Astrocyte of the cerebellum (primary cell): ENCODE data around the gene NCAM1.

Experiments
- DNase-seq: peaks from one replicate; pipeline ENCODE4 v3.0.0-alpha.2; 2011; ENCODE audit warnings: low read depth
- H3K4me3 ChIP-seq: 2 replicates; pipeline ENCODE4 v1.5.1; 2011; ENCODE audit warnings: mild to moderate bottlenecking, low read depth, low read length, moderate library complexity
- in situ Hi-C: cut with HindIII; loops from 2 replicates; pipeline ENCODE4 v1.10.0; 2017; ENCODE audit warnings: low sequenced_read_pairs
- TF ChIP-seq, protein P1 (sequence below): IDR thresholded peaks from 2 replicates; pipeline ENCODE4 v1.5.1; 2012; ENCODE audit warnings: low read length, low read depth, moderate library complexity, mild to moderate bottlenecking; ENCODE audit errors: missing control alignments

NCAM1 gene

DNA sequence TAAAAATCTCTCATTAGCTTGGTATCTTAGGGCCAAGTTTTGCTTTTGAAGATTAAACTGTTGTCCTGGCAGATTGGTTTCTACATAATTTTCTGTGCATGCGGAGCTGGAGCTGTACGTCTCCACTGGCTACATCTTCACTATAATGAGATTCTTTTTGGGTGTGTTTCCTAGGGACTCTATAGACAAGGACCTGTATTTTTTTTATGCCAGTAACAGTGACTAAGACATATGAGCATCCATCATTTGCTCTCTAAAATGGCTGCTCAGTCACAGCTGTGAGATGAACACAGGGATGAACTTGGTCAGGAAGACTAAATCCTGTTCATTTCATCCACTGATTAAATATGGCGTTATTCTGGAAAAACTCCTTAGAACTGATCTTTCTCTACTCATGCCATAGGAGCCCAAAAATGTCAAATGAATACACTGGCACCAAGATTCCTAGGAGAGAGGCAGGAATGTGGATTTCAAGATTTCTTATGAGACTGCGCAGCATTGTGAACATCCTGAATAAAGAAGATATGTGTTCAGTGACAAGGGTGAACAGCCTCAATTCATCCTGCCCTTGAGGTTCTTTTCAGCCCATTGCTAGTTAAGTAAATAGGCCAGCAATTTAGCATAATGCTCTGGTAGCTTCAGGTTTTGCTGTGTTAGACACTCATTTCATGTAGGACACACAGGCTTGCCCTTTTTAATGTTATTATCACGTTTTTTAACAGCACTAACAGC, 168.2 kb downstream of the NCAM1 start:
- no peak for DNase-seq
- TF ChIP-seq, protein P1, sequence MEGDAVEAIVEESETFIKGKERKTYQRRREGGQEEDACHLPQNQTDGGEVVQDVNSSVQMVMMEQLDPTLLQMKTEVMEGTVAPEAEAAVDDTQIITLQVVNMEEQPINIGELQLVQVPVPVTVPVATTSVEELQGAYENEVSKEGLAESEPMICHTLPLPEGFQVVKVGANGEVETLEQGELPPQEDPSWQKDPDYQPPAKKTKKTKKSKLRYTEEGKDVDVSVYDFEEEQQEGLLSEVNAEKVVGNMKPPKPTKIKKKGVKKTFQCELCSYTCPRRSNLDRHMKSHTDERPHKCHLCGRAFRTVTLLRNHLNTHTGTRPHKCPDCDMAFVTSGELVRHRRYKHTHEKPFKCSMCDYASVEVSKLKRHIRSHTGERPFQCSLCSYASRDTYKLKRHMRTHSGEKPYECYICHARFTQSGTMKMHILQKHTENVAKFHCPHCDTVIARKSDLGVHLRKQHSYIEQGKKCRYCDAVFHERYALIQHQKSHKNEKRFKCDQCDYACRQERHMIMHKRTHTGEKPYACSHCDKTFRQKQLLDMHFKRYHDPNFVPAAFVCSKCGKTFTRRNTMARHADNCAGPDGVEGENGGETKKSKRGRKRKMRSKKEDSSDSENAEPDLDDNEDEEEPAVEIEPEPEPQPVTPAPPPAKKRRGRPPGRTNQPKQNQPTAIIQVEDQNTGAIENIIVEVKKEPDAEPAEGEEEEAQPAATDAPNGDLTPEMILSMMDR: no peak
- in situ Hi-C loops: no loop called here
- H3K4me3 ChIP-seq: no peak overlapping the region

DNA sequence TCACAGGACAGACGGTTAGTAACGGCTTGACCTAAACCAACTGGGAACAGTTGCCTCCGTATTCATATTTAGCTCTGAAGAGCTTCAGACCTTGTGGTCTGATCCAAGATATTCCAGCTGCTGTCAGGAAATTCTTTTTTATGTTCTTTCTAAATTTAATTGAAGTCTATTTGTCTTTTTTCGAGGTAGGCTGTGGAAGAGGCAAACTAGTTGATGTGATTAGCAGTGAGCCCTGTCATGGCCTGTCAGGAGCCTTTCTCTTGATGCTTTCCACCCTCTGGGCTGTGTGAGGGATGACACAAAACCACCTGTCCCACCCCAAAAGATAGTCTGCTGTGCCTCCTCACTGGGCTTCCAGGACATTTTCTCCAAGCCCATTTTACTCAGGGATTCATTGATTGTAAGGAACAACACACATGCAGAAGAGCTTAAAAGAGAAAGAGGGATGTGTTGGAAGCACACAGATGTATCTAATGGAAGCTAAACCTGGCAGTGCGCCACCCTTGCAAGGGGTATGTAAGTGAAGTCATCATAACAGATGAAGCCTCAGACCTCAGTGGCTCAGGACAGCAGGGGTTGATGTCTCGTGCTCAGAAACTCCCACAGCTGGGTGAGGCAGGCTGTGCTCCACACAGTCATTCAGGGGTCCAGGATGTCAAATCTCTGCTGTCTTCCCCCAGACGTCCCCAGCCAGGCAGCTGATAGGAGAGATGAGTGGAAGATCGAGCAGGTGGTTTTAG, 170.0 kb downstream of the NCAM1 start:
- DNase-seq: no peak
- no peak overlapping the region for H3K4me3 ChIP-seq
- in situ Hi-C loops: no loop called here
- TF ChIP-seq, protein P1: no peak

DNA sequence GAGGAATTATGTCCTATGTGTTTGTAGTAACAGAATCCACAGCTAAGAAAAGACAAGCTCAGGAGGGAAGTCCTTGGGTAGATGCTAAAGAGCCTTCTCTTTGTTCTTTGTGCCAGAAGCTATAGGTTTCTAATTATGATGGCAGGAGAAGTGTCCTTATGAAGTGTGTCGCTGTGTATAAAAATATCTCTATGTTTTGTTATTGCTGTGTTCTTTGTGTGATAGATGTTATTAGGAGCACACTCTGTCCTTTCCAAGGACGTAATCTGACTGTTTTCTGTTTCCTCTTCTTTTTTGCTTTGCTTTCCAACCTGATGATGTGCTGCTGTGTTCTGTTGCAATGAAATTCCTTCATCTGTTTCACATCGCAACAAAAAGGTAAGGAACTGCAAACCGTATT, 171.9 kb downstream of the NCAM1 start:
- DNase-seq: no peak
- H3K4me3 ChIP-seq: no peak overlapping the region
- TF ChIP-seq, protein P1: no peak
- in situ Hi-C loops: no loop called here

DNA sequence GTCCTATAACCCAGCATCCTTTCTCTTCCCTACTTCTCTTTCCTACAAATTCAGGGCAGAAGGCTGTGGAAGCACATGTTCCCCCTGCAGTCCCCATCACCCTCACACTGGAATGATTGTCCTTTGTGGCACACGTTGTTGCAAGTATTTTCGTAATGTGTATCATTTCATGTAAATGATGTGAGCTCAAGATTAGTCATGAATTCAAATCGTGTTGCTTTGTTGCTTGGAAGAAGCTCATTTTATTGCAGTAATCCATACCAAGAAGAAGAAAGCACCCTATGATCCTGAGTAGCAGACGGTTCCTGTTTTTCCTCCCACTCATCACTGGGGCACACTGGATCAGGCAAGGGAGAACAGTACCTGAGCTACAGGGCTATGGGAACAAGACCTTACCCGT, 173.4 kb downstream of the NCAM1 start:
- no peak for DNase-seq
- no peak overlapping the region for H3K4me3 ChIP-seq
- TF ChIP-seq, protein P1: no peak
- in situ Hi-C loops: no loop called here

- TF ChIP-seq, protein P1: no peak
- no peak overlapping the region for H3K4me3 ChIP-seq
- in situ Hi-C loops: no loop called here
- DNase-seq: no peak
Measured at GRCh38 chr11:113137713-113138529, 176.7 kb downstream of the NCAM1 start.

DNA sequence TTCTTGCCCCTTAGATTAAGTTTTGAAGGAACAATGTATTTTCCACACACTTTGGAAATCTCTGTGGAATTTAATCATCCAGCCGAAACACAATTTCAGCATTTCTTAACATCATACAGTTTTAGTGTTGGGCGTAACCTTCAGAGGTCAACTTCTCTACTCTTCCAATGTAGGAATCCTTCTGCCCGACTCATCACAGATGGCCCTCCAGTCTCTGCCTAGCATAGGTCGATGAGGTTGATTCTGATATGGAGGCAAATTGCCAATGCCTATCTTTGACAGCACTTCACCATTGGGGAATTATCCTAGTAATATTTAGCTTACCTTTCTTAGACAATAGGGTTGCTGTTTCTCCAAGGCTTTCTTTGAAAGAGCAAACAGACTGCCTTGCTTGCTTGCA, 177.5 kb downstream of the NCAM1 start:
- in situ Hi-C loops: no loop called here
- no peak overlapping the region for H3K4me3 ChIP-seq
- TF ChIP-seq, protein P1: no peak
- DNase-seq: no peak
